Activated gamma-delta T cell treated with anti-CD3 and anti-CD28 coated beads, Interleukin-2, amount 50 U/mL, for 16 hours (primary cell): ENCODE data around the gene CCDC185.
"Not testable (repeated sequence)": the region's sequence is repeated elsewhere in the genome, so short reads cannot be mapped to it uniquely, and the experiment has no call there.

Experiments used
- DNase-seq: peaks from one replicate; pipeline ENCODE4 v3.0.0-alpha.2; 2020; ENCODE audit warnings: low read depth

CCDC185 gene

DNA sequence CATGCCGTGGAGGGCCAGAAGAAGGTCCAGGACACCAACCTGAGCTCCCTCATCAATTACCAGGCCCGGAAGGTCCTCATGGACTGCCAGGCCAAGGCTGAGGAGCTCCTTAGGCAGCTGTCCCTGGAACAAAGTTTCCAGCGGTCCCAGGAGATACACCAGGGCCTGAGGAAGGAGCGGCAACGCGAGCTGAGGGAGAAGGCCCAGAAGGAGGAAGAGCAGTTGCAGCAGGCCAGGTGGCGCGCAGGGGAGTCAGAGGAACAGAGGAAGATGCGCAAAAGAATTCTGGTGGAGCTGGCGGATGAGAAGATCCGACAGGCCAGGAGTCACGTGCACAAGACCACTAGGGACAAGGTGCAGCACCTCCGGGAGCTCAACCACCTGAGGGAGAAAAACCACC, 1.5 kb downstream of the CCDC185 start:
- no peak for DNase-seq

DNA sequence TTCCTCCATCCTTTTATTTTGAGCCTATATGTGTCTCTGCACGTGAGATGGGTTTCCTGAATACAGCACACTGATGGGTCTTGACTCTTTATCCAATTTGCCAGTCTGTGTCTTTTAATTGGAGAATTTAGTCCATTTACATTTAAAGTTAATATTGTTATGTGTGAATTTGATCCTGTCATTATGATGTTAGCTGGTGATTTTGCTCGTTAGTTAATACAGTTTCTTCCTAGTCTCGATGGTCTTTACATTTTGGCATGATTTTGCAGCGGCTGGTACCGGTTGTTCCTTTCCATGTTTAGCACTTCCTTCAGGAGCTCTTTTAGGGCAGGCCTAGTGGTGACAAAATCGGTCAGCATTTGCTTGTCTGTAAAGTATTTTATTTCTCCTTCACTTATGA, 6.2 kb downstream of the CCDC185 start:
- not testable (repeated sequence) for DNase-seq

DNA sequence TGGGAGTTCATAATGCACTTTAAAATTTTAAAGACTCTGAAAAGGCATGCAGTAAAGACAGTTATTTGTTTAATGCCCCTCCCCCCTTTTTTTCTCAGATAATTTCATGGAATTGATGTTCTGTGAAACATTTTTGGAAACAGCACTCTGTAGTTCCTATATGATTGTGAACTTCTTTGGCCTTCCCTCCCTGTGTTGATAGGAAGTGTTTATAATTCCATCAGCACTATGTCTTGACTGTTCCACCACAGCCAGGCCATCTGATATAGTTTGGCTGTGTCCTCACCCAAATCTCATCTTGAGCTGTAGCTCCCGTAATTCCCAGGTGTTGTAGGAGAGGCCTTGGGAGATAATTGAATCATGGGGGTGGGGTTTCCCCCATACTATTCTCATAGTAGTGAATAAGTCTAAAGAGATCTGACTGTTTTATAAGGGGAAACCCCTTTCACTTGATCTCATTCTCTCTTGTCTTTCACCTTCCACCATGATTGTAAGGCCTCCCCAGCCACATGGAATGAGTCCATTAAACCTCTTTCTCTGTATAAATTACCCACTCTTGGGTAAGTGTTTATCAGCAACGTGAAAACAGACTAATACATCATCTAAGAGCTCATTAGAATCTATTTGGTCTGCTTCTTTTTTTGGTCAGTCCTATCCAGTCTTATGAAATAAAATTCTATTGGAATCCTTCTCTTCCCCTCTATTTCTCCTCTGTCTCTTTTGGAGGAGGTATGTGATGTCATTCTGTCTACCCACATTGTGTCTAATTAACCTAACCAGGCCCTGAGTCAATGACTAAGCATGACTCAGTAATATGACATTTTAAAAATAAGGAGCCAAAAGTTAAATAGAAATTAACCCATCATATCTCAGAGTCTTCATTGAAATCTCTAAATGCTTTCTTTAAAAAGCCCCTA, 8.9 kb downstream of the CCDC185 start:
- DNase-seq, result no peak

DNA sequence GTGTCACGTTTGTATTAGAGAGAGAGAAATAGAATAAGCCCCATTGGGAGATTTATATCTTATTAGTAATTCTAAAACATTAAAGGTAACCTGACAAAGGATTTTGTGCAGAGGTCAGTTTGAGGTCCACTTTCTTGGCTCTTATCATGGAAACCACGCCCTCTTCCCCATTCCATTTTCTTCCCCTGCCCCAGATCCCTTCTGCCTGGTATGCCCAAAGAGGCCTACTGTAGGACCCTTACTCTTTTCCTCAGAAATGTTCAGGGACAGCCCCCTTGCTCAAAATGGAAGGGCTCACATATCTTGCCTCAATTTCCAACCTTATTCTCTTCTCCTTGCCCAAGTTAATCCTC, 9.6 kb downstream of the CCDC185 start:
- DNase-seq, result no peak

DNA sequence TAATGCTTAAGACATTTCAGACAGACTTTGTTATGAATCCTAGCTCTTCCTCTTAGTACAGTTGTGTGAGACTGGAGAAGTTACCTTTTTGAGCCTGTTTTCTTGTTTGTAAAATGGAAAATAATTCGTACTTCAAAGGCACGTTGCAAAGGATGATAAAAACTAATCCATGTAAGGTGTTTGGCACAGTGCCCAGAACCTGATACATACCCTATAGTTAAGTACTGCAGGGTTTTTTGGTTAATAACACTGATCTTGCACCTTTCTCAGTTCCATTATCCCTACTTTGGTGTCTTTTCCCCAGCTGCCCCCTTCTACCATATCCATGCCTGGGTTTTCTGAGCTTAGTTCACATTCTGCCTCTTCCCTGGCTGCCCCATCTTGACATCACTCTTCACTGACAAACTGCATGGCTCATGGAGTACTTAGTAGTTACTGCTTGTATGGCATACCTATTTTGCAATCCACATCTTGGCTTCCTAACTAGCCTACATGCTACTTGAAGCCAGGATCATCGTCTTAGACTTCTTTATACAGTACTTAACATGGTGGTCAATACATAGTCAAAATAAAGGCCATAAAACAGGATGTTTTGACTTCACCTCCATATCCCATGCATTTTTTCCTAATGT, 10.1 kb downstream of the CCDC185 start:
- DNase-seq, result no peak

GRCh38 chr1:223405507-223405906, 12.3 kb downstream of the CCDC185 start:
- no peak for DNase-seq

GRCh38 chr1:223410036-223410435, 16.8 kb downstream of the CCDC185 start:
- DNase-seq, result no peak

- DNase-seq, result no peak
These were observed 18.1 kb downstream of the CCDC185 start for GRCh38 chr1:223411309-223411708.

DNA sequence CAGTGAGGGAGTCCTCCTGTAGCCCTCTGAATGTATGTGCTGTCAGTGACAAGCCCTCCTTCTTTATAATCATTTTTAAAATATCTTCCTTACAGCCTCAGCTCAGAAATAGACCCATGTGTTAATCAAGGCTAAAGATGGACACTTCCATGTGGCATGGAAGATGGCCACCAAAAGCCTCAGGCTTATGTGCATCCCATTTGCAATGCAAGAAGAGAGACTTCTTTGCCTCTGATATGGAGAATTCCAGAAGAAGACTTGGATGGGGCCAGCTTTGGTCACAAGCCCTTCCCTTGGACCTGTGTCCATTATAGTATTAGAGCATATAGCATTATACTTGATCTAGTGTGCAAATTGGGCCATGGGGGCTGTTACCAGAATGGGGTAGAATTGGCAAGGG, 18.5 kb downstream of the CCDC185 start:
- no peak for DNase-seq

DNA sequence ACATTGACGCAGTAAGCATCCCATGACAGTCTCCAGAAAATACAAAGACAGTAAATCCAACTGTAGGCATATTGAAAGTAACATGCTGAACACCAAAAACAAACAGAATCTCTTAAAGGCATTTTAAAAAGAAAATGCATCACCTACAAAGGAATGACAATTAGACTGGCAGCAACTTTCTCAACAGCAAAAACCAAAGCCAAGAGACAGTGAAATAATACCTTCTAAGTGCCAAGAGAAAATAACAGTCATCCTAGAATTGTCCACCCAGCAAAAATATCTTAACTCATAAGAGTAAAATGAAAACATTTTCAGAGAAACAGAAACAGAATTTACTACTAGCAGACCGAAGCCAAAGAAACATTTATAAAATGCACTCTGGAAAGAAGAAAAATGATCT, 20.0 kb downstream of the CCDC185 start:
- no peak for DNase-seq

GRCh38 chr1:223417444-223417843, 24.2 kb downstream of the CCDC185 start:
- no peak for DNase-seq

- no peak for DNase-seq
These were observed 24.9 kb downstream of the CCDC185 start for GRCh38 chr1:223417903-223418663.

DNA sequence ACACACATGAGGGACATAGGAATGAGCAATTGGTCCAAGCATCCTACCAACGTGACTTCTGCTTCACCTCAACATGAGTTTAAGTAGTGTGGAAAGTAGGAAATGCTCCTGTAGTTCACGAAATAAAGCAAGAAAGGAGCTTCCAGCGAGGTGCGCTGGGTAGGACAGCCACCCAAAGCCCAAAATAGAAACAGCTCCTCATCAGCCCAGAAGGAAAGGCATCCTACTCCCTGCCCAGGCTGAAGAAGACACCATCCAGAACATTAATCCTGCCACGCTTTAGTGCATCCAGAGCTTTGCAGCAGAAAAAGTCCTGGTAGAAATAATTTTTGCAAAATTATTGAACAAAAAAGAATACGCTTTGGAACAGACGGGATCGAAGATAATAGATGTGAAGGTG, 25.9 kb downstream of the CCDC185 start:
- no peak for DNase-seq

DNA sequence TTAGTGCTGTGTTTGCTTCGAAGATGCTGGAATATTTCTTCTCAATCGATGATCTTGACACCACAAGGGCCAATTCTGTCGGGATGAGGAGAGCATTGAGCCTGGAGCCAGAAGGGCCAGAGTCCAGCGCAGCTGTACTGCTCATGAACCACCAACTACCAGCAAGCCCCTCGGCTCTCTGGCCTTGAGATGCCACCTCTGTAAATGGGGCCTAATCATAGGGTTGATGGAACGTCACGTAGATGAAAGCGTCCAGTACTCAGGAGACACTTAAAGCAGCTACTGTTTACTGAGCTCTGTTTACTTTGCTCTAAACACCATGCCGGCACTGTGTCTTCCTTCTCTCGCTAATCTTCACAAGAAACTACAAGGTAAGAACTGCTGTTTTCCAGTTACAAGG, 26.3 kb downstream of the CCDC185 start:
- DNase-seq, result no peak

- no peak for DNase-seq
These were observed 27.8 kb downstream of the CCDC185 start for GRCh38 chr1:223421025-223421424.

DNA sequence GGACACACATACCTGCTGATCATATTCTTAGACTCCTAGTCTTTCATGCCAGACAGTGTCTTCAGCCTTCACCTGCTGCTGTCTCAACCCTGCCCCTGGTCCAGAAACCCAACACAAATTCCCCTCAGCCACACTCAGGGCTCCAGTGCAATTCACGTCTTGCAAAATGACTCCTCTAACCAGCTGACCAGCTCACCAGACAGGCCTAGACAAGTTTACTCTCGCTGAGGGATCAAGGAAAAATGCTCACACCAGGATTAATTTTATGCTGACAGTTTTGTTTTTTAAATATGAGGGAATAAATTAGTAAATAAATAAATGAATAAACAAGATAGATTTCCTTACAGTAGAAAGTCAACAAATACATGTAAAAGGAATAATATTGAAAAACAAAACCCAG, 28.5 kb downstream of the CCDC185 start:
- DNase-seq, result no peak

- DNase-seq, result no peak
These were observed 29.7 kb downstream of the CCDC185 start for GRCh38 chr1:223422911-223423310.

- DNase-seq, result no peak
These were observed 30.5 kb downstream of the CCDC185 start for GRCh38 chr1:223423641-223424233.

DNA sequence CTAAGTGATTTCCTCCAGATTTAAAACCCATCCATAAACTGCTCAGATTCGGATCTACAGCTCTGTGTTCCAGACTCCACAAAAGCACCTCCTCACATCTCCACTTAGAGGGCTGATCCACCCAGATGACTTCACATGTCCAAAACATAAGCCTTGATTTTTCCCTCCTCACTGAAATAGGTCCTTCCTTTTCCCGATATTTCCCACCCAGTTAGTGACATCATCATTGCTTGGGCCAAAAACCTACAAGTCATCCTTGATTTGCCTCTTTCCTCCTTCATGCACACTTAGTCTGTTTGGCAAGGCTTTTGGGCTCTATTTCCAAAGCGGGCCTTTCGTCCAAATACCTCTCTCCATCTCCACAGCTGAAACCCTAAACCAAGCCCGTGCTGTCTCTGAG, 32.3 kb downstream of the CCDC185 start:
- no peak for DNase-seq

DNA sequence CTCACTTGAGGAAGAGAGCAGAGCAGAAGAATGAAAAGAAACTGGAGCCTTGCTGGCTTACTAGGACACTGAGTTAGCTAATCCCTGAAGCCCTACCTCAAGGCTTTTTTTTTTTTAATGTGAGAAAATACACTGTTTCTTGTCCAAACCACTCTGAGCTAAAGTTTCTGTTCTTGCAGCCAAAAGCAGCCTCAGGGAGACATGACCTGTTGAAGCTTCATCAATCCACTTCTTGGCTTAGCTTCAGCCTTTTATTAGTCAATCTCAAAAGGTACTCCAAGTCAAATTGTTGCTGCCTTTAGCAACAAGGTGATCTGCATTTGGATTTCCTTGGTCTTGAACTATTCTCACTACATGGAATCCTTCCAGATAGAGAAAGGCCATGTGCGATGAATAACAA, 33.7 kb downstream of the CCDC185 start:
- DNase-seq, result no peak

GRCh38 chr1:223429313-223429731, 36.1 kb downstream of the CCDC185 start:
- DNase-seq, result no peak

- DNase-seq, result no peak
These were observed 36.6 kb downstream of the CCDC185 start for GRCh38 chr1:223429821-223430220.

DNA sequence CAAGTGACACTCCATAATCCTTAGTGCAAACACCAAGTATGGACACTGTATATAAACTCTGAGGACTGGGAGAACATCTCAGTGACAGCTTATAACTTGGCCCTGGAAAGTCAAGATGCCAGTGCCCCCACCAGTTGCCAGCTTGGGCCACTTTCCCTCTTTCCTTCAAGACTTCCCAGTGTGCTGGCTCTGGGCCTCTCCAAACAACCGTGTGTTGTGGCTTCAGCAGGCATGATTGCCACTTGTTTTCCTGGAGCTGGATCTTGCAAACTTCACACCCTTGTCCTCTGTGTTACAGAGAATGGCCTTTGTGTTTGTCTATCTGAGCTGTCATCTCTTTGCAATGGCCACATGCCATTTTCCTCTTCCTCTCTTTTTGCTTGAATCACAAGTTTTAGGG, 37.0 kb downstream of the CCDC185 start:
- no peak for DNase-seq
